ENCODE measurements around the gene HUS1B.
"Not testable (repeated sequence)": the region's sequence is repeated elsewhere in the genome, so short reads cannot be mapped to it uniquely, and the experiment has no call there.

HUS1B gene

DNA sequence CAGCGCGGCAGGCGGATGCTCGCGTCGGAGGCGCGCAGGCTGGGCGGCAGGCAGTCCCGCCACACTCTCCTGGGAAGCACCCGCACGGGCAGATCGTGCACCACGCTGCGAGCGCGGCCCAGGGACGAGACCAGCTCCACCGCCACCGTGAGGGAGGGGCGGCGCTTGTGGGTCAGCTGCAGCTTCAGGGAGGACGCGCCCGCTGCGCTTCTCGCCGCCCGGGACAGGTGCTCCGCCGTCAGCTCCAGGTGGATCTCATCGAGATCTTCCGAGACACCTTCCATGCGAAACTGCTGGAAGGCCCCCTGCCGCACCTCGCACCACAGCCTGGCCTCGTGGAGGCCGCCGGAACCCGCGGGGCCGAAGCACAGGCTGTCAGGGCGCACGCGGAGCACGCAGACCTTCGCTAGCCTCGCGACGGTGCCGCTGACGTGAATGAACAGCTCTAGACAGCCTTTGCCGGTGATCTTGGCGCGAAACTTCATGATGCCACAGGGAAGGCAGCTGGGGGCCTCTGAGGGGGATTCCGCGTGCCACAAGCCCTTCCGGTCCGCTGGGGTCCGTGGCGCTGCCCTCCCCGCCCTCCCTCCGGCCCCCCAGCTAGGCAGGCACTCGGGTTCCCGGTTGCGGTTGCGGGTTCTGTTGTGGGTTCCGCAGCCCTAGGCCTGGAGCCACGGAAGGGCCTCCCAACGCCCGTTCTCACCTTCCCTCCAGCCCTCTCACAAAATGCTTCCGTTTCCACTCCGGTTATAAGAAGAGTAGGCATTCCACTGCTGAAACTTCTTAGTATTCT is at the start of gene HUS1B:
Gene HUS1B, minus strand, starts transcription at position 641 of the 793 bp plus-strand sequence. Its CDS starts 156 bp downstream, at position 485.
- no peak for DNase-seq (ENCODE audit: low spot score)

- DNase-seq (ENCODE audit: low spot score) = no peak
Measured at GRCh38 chr6:706146-706545, 49.2 kb upstream of the HUS1B start.

- no peak for DNase-seq (ENCODE audit: low spot score)
Measured at GRCh38 chr6:705047-705446, 48.1 kb upstream of the HUS1B start.

DNA sequence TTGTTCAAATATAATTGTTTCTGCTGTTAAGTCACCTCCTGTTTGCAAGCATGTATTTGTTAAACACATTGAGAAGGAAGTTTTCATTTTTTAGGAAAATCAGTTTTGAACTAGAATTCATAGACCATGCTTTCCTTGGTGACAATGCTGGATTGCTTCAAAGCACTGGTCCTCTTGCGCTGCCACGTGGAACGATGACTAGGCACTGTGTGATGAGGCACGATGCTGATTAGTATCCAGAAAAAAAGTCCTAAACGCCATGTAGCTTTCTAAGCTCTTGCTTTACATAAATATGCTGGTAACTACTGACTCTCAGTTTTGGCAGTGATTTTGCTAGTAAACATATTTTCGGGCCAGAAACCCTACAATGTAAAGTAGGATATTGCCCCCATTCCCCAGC is 47.1 kb upstream of the HUS1B start:
- DNase-seq (ENCODE audit: low spot score) = no peak

DNA sequence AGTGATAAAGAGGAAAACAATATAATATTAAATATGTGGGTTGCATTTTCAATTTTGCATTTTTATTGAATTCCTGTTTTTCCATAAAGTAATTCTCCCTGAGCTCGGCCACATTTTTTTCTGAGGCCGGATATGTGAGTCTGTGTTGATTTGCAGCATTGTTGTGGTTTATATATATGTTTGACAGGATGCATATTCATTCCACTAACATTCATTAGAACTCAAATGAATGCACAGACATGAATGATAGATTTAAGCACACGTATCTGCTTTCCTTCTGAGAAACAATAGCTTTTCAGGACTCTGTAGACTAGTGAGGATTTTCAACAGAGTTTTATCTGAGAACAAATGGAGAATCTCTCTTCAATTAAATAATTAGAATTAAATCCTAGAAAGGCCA is 46.7 kb upstream of the HUS1B start:
- no peak for DNase-seq (ENCODE audit: low spot score)

DNA sequence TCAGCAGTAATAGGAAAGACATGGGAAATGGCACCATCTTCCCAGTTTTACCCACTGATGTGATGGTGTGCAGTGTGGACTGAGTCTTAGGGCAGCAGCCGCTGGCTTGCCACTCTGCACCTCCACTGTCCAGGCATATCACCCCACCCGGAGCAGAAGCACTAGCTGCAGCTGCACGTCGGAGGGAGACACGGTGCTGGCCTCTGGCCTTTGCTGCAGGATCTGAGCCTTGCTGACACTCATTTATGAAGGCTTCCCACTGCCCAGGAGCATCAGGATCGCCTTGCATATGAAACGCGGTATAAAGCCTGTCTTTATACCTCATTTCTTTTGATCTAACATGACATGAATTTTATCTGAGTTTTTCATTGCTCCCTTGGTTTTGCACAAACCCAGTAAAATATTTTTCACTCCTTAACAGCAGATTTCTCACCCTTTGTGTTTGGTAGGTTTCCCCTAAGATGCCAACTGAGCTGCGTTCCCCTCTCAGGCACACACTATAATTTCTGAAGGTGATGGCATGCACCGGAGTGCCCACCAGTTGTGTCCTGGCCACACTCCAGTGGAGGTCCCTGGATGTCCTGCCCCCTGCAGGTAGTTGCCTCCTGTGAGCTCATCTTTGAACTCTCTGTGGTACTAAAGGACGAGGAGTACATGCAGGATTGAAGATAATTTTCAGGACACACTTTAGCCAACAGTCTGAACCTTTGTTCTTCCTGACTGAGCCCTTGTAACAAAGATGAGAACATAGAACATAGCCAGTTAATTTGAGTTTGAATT is 45.0 kb upstream of the HUS1B start:
- DNase-seq (ENCODE audit: low spot score) = no peak

DNA sequence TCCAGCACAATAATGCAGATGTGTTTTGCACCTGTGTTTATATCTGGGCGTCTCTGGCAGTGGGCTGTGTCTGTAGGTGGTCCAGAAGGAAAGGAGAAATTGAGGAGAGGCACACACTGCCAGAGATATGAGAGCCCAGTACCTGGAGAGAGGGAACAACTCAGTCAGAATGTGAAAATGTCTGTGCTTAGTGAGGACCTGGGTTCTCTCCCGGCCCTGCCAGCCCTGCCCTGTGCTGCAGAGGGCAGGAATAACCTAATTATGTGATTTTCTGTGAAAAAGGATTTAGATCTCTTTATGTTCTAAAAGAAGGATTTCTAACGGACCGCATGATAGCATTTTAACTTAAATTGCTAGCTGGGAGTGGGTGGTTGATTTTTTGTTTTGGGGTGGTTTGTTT is 44.3 kb upstream of the HUS1B start:
- no peak for DNase-seq (ENCODE audit: low spot score)

GRCh38 chr6:700490-700889 is 43.6 kb upstream of the HUS1B start:
- DNase-seq (ENCODE audit: low spot score) = no peak

DNA sequence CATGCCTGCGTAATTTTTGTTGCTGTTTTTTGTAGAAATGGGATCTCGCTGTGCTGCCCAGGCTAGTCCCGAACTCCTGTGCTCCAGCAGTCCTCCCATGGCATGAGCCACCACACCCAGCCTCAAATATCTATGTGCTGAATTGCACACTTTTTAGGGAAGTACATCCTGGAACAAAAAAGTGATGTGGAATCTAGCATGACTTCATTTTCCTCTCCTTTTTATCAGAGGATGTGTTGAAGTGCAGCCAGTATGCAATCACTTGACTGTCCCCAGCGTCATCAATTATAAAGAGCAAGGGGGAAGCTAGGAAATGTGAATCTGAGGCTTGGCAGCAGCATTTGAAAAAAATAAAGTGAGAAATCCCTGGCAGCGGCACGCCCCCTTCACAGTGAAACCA is 42.4 kb upstream of the HUS1B start:
- DNase-seq (ENCODE audit: low spot score) = no peak

DNA sequence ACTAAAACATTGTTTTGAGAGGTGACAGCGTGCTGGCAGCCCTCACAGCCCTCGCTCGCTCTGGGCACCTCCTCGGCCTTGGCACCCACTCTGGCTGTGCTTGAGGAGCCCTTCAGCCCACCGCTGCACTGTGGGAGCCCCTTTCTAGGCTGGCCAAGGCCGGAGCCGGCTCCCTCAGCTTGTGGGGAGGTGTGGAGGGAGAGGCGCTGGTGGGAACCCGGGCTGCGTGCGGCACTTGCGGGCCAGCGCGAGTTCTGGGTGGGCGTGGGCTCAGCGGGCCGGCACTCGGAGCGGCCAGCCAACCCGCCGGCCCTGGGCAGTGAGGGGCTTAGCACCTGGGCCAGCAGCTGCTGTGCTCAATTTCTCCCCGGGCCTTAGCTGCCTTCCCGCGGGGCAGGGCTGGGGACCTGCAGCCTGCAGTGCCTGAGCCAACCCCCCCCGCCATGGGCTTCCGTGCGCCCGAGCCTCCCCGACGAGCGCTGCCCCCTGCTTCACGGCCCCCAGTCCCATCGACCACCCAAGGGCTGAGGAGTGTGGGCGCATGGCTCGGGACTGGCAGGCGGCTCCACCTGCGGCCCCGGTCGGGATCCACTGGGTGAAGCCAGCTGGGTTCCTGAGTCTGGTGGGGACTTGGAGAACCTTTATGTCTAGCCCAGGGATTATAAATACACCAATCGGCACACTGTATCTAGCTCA is 37.7 kb upstream of the HUS1B start:
- not testable (repeated sequence) for DNase-seq (ENCODE audit: low spot score)

GRCh38 chr6:693723-694009 is 36.8 kb upstream of the HUS1B start:
- no peak for DNase-seq (ENCODE audit: low spot score)

- peak; percentile 92 for DNase-seq (ENCODE audit: low spot score)
Measured at GRCh38 chr6:692858-693722, 36.2 kb upstream of the HUS1B start, which contains the start of gene EXOC2. Gene EXOC2 (minus strand): TSS chr6:693139. CDS start chr6:637818, 55,321 bp downstream.

DNA sequence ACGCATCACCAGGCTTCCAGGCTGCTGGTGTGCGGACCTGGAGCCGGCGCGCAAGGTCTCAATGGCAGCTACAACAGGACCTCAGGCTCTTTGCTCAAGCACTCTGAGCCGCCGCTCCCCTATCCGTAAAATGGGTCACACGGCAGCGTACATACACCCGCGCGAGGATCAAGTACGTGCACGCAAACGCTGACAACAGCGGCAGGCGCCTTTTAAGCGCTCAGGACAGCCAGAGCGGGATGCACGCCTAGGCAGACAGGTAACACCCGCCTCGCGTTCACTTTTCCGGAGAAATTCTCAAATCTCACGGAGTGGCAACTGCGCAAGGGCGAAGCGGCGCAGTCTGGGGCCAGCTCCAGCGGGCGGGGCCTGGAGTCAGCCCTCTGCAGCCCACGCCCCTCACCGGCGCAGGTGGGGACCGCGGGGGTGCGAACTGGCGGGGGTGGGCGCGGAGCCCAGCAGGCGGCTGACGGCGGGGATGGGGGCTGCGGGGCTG is 35.5 kb upstream of the HUS1B start:
- DNase-seq (ENCODE audit: low spot score) = peak; percentile 67

DNA sequence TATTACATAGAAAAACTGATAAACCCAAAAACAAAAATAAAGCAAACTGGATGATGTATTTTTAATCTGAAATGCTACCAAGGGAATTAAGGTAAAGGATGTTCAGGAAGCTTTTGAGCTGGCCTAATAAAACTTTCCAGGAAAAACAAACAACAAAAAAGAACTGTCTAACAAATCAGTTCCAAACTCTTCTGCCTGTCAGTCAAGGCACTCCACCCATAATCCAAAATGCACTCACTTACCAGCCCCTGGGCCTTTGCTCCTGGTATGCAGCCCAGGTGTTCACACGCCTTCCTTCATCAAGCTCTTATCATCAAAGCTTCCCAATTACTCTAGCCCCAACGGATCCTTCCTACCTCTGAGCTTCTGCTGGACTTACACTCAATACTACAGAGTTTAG is 32.3 kb upstream of the HUS1B start:
- DNase-seq (ENCODE audit: low spot score) = no peak

DNA sequence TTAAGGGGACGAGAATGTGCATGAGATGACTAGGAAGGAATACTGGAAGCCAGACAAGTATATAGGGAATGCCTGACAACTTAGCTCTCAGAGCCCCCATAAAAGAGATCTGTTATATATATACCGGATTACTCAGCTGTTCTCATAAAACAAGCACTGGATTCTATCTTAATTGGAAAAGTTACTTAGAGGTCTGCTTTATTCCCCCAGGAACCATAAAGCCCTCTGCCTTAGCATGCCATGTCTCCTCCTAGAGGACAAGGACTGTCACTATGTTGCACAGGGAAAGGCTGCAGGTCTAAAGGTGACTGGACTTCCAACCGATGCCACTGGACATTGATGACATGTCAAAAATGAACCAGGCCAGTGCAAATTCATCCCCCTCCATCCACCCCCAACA is 29.6 kb upstream of the HUS1B start:
- no peak for DNase-seq (ENCODE audit: low spot score)

- no peak for DNase-seq (ENCODE audit: low spot score)
Measured at GRCh38 chr6:684831-685636, 28.1 kb upstream of the HUS1B start.

DNA sequence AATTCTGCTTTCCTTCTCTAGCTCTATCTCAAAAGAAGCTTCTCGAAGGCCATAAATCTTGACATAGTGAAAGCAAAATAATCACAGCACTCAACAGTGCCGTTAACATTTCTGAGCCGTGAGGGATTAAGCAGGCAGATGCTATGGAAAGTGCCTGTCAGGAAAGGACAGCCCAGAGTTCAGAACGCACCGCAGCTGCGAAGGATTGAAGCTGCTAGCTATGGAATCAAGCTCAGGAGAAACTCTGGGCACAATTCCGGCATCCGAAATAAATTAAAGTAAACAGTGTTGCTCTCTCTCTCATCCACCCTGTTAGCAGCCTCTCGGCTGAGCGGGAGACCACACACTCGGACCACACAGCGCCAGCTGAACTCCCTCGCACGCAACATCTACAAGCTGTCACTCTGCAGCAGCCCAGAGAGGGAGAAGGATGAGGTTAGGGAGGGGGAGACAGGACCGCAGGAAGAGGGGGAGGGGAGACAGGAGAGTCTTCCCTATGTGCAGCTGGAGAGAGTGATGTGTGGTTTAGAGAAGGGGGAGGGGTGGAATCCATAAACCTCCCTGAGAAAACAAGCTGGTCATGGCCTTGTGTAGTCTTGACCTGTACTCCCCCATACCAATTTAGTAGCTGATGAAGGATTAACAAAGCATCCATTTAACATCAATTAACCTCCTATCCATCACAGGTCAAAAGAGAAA is 27.0 kb upstream of the HUS1B start:
- DNase-seq (ENCODE audit: low spot score) = peak; percentile 80

GRCh38 chr6:680666-681340 is 23.9 kb upstream of the HUS1B start:
- no peak for DNase-seq (ENCODE audit: low spot score)

DNA sequence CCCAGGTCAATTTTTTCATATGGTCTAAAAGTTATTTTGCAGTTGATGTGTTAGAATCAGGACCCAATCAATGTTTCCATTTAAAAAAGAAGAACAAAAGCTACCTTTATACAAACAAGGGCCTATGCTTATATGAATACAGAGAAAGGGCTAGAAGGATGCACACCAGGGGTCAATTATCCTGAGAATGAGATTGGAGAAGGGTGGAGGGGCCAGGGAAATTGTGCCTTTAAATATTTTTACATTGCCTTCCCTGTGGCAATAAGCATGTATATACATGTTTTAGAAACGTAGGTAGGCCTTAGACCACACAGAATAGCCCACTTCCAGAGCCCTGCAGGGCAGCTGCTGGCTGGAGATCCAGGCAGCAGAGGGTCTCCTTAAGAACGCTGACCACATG is 23.4 kb upstream of the HUS1B start:
- DNase-seq (ENCODE audit: low spot score) = no peak

DNA sequence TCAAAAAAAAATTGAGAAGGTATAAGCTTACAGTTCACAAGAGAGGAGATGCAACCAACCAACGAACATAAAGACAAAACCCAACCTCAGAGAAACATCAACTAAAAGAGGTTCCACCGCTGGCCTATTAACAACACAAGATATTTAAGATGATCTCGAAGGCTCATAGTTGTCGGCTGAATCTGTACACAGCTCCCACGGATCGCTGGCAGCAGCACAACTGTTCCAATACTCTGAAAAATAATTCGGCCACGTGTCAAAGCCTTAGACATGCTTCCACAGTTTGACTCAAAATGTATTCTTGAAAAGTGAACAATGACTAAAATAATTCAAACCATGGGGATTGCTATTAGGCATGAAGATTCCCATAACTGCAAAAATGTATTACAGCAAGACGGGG is 22.4 kb upstream of the HUS1B start:
- DNase-seq (ENCODE audit: low spot score) = no peak

Data from ecto neural progenitor cell (in vitro differentiated cells).